HG02840 (cell line): Measurements from ENCODE around the gene ERP29.
A peak's percentile ranks its signal among the peaks of the same experiment; 100 is the strongest.
"Not testable (repeated sequence)": the region's sequence is repeated elsewhere in the genome, so short reads cannot be mapped to it uniquely, and the experiment has no call there.

ENCODE experiments used
- ATAC-seq: cut with Tn5 transposase; IDR thresholded peaks from one replicate; pipeline ENCODE4 v1.9.1; 2021; ENCODE audit warnings: mild to moderate bottlenecking, moderate library complexity, moderate number of reproducible peaks; ENCODE audit not compliant: unreplicated experiment, low FRiP score

ERP29 gene

GRCh38 chr12:112012775-112013600 lies at the start of gene ERP29, which contains the start of gene TMEM116:
Gene ERP29, plus strand, starts transcription at chr12:112013426. Its CDS starts 40 bp downstream, at chr12:112013466.
Gene TMEM116, minus strand, starts transcription at chr12:112013165. Its CDS starts 7,895 bp downstream, at chr12:112005270.
- peak; percentile 70 for ATAC-seq

- ATAC-seq = no peak
These were observed 48.3 kb upstream of the ERP29 start for GRCh38 chr12:111964935-111965334.

- ATAC-seq = no peak
These were observed 41.4 kb upstream of the ERP29 start for GRCh38 chr12:111971800-111972199.

- no peak for ATAC-seq
These were observed 37.9 kb upstream of the ERP29 start for GRCh38 chr12:111975161-111975931.

- no peak for ATAC-seq
These were observed 36.9 kb upstream of the ERP29 start for GRCh38 chr12:111976291-111976690.

GRCh38 chr12:111976860-111977259 lies 36.4 kb upstream of the ERP29 start:
- no peak for ATAC-seq

- no peak for ATAC-seq
These were observed 34.7 kb upstream of the ERP29 start for GRCh38 chr12:111978545-111978944.

GRCh38 chr12:111980598-111980997 lies 32.6 kb upstream of the ERP29 start:
- no peak for ATAC-seq

- ATAC-seq = no peak
These were observed 31.2 kb upstream of the ERP29 start for GRCh38 chr12:111981987-111982386.

- ATAC-seq = no peak
These were observed 28.4 kb upstream of the ERP29 start for GRCh38 chr12:111984820-111985219.

GRCh38 chr12:111991535-111991934 lies 21.7 kb upstream of the ERP29 start:
- ATAC-seq = no peak

GRCh38 chr12:111991946-111992345 lies 21.3 kb upstream of the ERP29 start:
- ATAC-seq = no peak

GRCh38 chr12:111992464-111992863 lies 20.8 kb upstream of the ERP29 start:
- ATAC-seq = no peak

GRCh38 chr12:111993292-111994150 lies 19.7 kb upstream of the ERP29 start:
- no peak for ATAC-seq

GRCh38 chr12:111994211-111995111 lies 18.8 kb upstream of the ERP29 start:
- not testable (repeated sequence) for ATAC-seq

GRCh38 chr12:111995782-111996480 lies 17.3 kb upstream of the ERP29 start:
- ATAC-seq = no peak

- no peak for ATAC-seq
These were observed 15.9 kb upstream of the ERP29 start for GRCh38 chr12:111997300-111997699.

GRCh38 chr12:111998015-111998414 lies 15.2 kb upstream of the ERP29 start:
- ATAC-seq = no peak

- not testable (repeated sequence) for ATAC-seq
These were observed 14.1 kb upstream of the ERP29 start for GRCh38 chr12:111999129-111999528.
